H9 (cell line): ENCODE data around the gene FADS1. TPM values are rescaled to one million over a fixed set of nuclear protein-coding genes. Genes with fewer than 3 reads are reported as not detected.

ENCODE experiments used
- DNase-seq: peaks from one replicate; pipeline ENCODE4 v3.0.0-alpha.2; 2017
- H2AFZ ChIP-seq: one replicate; pipeline ENCODE4 v1.6.1; 2013; ENCODE audit warnings: mild to moderate bottlenecking, low read length, control low read depth, moderate library complexity
- H2AK5ac ChIP-seq: 2 replicates; pipeline ENCODE4 v1.6.1; 2013; ENCODE audit warnings: low read length, control low read depth, mixed read lengths; ENCODE audit not compliant: insufficient read length
- H2BK120ac ChIP-seq: one replicate; pipeline ENCODE4 v1.6.1; 2013; ENCODE audit warnings: low read depth, mild to moderate bottlenecking, low read length, control low read depth, inconsistent platforms; ENCODE audit not compliant: poor library complexity, severe bottlenecking
- H2BK12ac ChIP-seq: 2 replicates; pipeline ENCODE4 v1.6.1; 2013; ENCODE audit warnings: low read length, control low read depth, mixed read lengths, low read depth; ENCODE audit not compliant: insufficient read length
- H2BK15ac ChIP-seq: 2 replicates; pipeline ENCODE4 v1.6.1; 2013; ENCODE audit warnings: low read depth, low read length, control low read depth
- H2BK20ac ChIP-seq: one replicate; pipeline ENCODE4 v1.6.1; 2013; ENCODE audit warnings: low read depth, mild to moderate bottlenecking, low read length, control low read depth, inconsistent platforms; ENCODE audit not compliant: poor library complexity, severe bottlenecking
- H2BK5ac ChIP-seq: 2 replicates; pipeline ENCODE4 v1.6.1; 2013; ENCODE audit warnings: low read length, control low read depth, mixed read lengths; ENCODE audit not compliant: insufficient read length
- H3K14ac ChIP-seq: 2 replicates; pipeline ENCODE4 v1.6.1; 2013; ENCODE audit warnings: low read length, control low read depth; ENCODE audit not compliant: insufficient read depth
- H3K18ac ChIP-seq: 2 replicates; pipeline ENCODE4 v1.6.1; 2013; ENCODE audit warnings: low read depth, mild to moderate bottlenecking, mixed read lengths, low read length, control low read depth; ENCODE audit not compliant: insufficient read length
- H3K23ac ChIP-seq: 2 replicates; pipeline ENCODE4 v1.6.1; 2013; ENCODE audit warnings: low read length, control low read depth, mixed read lengths, low read depth; ENCODE audit not compliant: insufficient read length
- H3K23me2 ChIP-seq: 2 replicates; pipeline ENCODE4 v1.6.1; 2013; ENCODE audit warnings: low read depth, mild to moderate bottlenecking, mixed read lengths, low read length, control low read depth; ENCODE audit not compliant: insufficient read length, poor library complexity, severe bottlenecking
- H3K27ac ChIP-seq: 2 replicates; pipeline ENCODE4 v1.5.1; 2013; ENCODE audit warnings: low read length, control low read depth, mixed read lengths, low read depth; ENCODE audit not compliant: insufficient read length
- H3K27me3 ChIP-seq: 2 replicates; pipeline ENCODE4 v1.6.1; 2013; ENCODE audit warnings: low read length, control low read depth, inconsistent platforms; ENCODE audit not compliant: insufficient read depth
- H3K4ac ChIP-seq: 2 replicates; pipeline ENCODE4 v1.6.1; 2013; ENCODE audit warnings: low read depth, mild to moderate bottlenecking, control low read depth, inconsistent platforms, low read length, moderate library complexity
- H3K4me1 ChIP-seq: 2 replicates; pipeline ENCODE4 v1.6.1; 2013; ENCODE audit warnings: low read length, control low read depth, inconsistent platforms; ENCODE audit not compliant: insufficient read depth
- H3K4me2 ChIP-seq: 2 replicates; pipeline ENCODE4 v1.6.1; 2013; ENCODE audit warnings: low read length, control low read depth, mixed read lengths; ENCODE audit not compliant: insufficient read length, insufficient read depth
- H3K56ac ChIP-seq: 2 replicates; pipeline ENCODE4 v1.6.1; 2013; ENCODE audit warnings: low read depth, mild to moderate bottlenecking, mixed read lengths, low read length, control low read depth; ENCODE audit not compliant: insufficient read length
- H3K79me1 ChIP-seq: 2 replicates; pipeline ENCODE4 v1.6.1; 2013; ENCODE audit warnings: low read depth, mild to moderate bottlenecking, moderate library complexity, low read length, control low read depth, inconsistent platforms; ENCODE audit not compliant: insufficient read depth, poor library complexity, severe bottlenecking
- H3K79me2 ChIP-seq: 2 replicates; pipeline ENCODE4 v1.6.1; 2013; ENCODE audit warnings: low read length, control low read depth, inconsistent platforms; ENCODE audit not compliant: insufficient read depth
- H3K9ac ChIP-seq: 2 replicates; pipeline ENCODE4 v1.6.1; 2013; ENCODE audit warnings: low read length, control low read depth, mixed read lengths; ENCODE audit not compliant: insufficient read length; ENCODE audit errors: extremely low read depth
- H3K9me3 ChIP-seq: one replicate; pipeline ENCODE4 v1.6.1; 2013; ENCODE audit warnings: low read depth, low read length, inconsistent platforms; ENCODE audit not compliant: control insufficient read depth
- H3T11ph ChIP-seq: one replicate; pipeline ENCODE4 v1.6.1; 2013; ENCODE audit warnings: mild to moderate bottlenecking, low read length, control low read depth, inconsistent platforms
- H4K20me1 ChIP-seq: one replicate; pipeline ENCODE4 v1.6.1; 2013; ENCODE audit not compliant: control insufficient read depth, insufficient read length, insufficient read depth
- H4K5ac ChIP-seq: 2 replicates; pipeline ENCODE4 v1.6.1; 2013; ENCODE audit warnings: low read depth, mild to moderate bottlenecking, mixed read lengths, low read length, control low read depth; ENCODE audit not compliant: insufficient read length
- H4K8ac ChIP-seq: replicated peaks from 2 replicates; pipeline ENCODE4 v1.6.1; 2013; ENCODE audit warnings: low read length, control low read depth, mixed read lengths, low read depth; ENCODE audit not compliant: insufficient read length
- H4K91ac ChIP-seq: 2 replicates; pipeline ENCODE4 v1.6.1; 2013; ENCODE audit warnings: low read depth, mild to moderate bottlenecking, moderate library complexity, mixed read lengths, low read length, control low read depth; ENCODE audit not compliant: insufficient read length
- H3K27ac Mint-ChIP-seq, 3 experiments: 2 replicates in 2 of 3; 3 replicates in 1 of 3; pipeline ENCODE4 v1.8.0; 2020 to 2021; ENCODE audit warnings: mixed read lengths in 3 of 3, mild to moderate bottlenecking in 1 of 3, moderate library complexity in 1 of 3
- H3K27me3 Mint-ChIP-seq: 2 replicates; pipeline ENCODE4 v1.8.0; 2021; ENCODE audit warnings: low read depth, mild to moderate bottlenecking, moderate library complexity, mixed read lengths
- H3K36me3 Mint-ChIP-seq, 3 experiments: 2 replicates in 2 of 3; 3 replicates in 1 of 3; pipeline ENCODE4 v1.8.0; 2020 to 2021; ENCODE audit warnings: low read depth in 3 of 3, mixed read lengths in 3 of 3; ENCODE audit not compliant: insufficient read depth in 1 of 3
- H3K4me1 Mint-ChIP-seq, 2 experiments: 2 replicates each; pipeline ENCODE4 v1.8.0; 2020; ENCODE audit warnings: mixed read lengths in 2 of 2
- H3K4me3 Mint-ChIP-seq, 2 experiments: 2 replicates in 1 of 2; 3 replicates in 1 of 2; pipeline ENCODE4 v1.8.0; 2020 to 2021; ENCODE audit warnings: mild to moderate bottlenecking in 2 of 2, mixed read lengths in 2 of 2, moderate library complexity in 1 of 2
- H3K9me3 Mint-ChIP-seq, 2 experiments: 2 replicates in 1 of 2; 3 replicates in 1 of 2; pipeline ENCODE4 v1.8.0; 2020; ENCODE audit warnings: mild to moderate bottlenecking in 2 of 2, mixed read lengths in 2 of 2, moderate library complexity in 1 of 2
- CTCF ChIP-seq: fragments of 200-600 bp; sonication (generic); conservative IDR thresholded peaks from 3 replicates; pipeline ENCODE4 v1.8.0; 2021; ENCODE audit warnings: antibody characterized with exemption, mild to moderate bottlenecking
- WGBS: extraction: QIAGEN DNeasy Blood & Tissue Kit; methylation state at CpG from one replicate; pipeline ENCODE4 v1.1.7; 2013; ENCODE audit warnings: missing lambda C conversion rate, low lambda C conversion rate, mixed read lengths; ENCODE audit not compliant: insufficient read length; ENCODE audit errors: extremely low coverage; 5-methylcytosine and 5-hydroxymethylcytosine counted together
- total RNA-seq: library from RNA; stranded (reverse); gene quantifications from 2 replicates; pipeline ENCODE4 v1.2.1, GENCODE V29; 2021

Gene FADS1
- total RNA-seq, 1 experiment from 2014 or later: 125 TPM

DNA sequence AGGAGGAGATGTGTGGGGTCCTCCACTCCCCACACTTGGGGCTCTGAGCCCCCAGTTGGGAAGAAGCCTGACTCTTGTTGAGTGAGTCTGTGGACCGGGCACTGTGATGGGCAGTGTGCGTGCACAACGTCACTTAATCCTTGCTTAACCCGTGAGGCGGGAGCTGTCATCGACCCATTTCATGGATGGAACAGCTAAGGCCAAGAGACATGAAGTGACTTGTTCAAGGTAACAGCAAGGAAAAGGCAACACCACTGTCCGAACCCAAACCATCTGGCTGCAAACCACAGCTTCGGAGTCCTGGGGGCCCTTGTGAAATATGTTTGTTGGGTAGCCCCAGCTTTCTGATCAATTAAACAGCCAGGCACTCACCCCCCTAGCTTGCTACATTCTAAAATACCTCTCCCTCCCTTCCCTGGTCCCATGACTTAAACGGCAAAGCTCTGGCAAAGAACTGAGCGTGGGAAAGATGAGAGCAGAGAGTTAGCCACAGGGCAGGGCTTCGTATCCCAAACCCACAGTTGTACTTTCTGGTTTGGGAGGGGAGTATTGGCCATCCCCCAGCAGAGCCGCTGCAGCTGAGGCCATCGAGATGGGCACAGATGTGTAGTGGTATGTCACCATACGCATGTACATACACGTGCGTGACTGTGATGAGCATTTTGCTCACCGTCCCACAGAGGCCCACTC is 37.5 kb upstream of the FADS1 start:
- no CpG with 5 or more reads among the region's 17 CpGs for WGBS
- Histone ChIP-seq H2AK5ac (no peak overlapping the region), H3K14ac (no peak overlapping the region), H3K27me3 (no peaks in the 10 kb centered on the region), H4K5ac (no peak overlapping the region), H2BK5ac (no peak overlapping the region), H3K79me1 (no peaks in the 10 kb centered on the region), H3K23me2 (no peaks in the 10 kb centered on the region), H3K4me2 (no peak overlapping the region), H3K4me1 (no peaks in the 10 kb centered on the region), H3K4ac (no peak overlapping the region), H3T11ph (no peak overlapping the region), H2BK120ac (no peak overlapping the region), H2AFZ (no peak overlapping the region), H3K9me3 (no peaks in the 10 kb centered on the region), H3K79me2 (no peaks in the 10 kb centered on the region), H3K56ac (no peak overlapping the region), H3K9ac (no peak overlapping the region), H4K8ac (no peak overlapping the region), H3K23ac (no peak overlapping the region), H2BK15ac (no peak overlapping the region), H3K27ac (no peak overlapping the region), H3K18ac (no peak overlapping the region), H2BK12ac (no peak overlapping the region), H4K91ac (no peak overlapping the region), H2BK20ac (no peak overlapping the region), H4K20me1 (no peaks in the 10 kb centered on the region)
- H3K4me1 Mint-ChIP-seq: no peaks in the 10 kb centered on the region
- 0 out of 7 replicates have a peak overlapping the region, but pooled peaks of 1 of the 3 experiments have one; percentile 60 for H3K27ac Mint-ChIP-seq
- DNase-seq: peak; percentile 15
- no peak for TF ChIP-seq CTCF
- H3K27me3 Mint-ChIP-seq: no peaks in the 10 kb centered on the region
- H3K4me3 Mint-ChIP-seq: no peak overlapping the region
- peaks cover 55 to 81% (median 71%) of the 10 kb centered on the region in 3 experiments for H3K36me3 Mint-ChIP-seq
- no peaks in the 10 kb centered on the region; a peak in 1 of 5 replicates for H3K9me3 Mint-ChIP-seq
